UCSD-AML1 (cell line): ENCODE data around the gene ZNF277.

Experiments used
- DNase-seq: peaks from one replicate; lab custom pipeline; 2025; ENCODE audit not compliant: unreplicated experiment; lab: John Stamatoyannopoulos, UW

Gene ZNF277

DNA sequence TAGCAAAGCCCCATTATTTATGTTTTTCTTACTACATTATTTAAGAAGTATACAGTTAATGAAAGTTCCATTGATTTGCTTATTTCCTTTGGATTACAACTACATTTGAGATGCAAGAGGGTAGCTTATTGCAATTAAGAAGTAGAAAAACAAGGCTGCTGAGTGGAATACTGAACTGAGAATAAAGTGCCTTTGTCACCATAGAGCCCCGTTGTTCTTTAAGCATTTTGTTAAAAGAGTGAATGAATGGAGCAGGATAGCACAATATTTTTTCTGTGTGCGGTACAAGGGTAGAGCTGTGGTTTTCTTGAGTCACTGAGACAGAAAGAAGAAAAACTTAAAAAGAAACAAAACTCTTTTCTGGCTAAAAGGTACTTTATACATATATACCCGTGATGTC is 45.6 kb downstream of the ZNF277 start:
- no peak for DNase-seq

DNA sequence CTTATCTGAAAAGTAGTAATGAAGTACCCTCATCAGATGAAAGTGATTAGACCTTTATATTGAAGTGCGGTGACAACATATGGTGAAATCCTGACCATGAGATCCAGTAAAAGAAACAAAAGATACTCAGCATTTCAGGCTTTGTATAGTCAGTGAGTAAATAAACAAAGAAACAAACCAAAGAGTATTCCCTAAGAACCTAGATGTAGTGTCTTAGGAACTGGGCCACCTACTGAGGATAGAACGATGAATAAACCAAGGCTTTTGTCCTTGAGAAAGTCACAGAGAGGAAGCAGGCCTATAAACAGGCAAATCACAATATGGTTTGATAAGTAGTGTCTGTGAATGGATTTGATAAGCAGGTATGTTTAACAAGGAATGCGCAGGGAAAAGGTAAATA is 46.2 kb downstream of the ZNF277 start:
- DNase-seq: no peak

DNA sequence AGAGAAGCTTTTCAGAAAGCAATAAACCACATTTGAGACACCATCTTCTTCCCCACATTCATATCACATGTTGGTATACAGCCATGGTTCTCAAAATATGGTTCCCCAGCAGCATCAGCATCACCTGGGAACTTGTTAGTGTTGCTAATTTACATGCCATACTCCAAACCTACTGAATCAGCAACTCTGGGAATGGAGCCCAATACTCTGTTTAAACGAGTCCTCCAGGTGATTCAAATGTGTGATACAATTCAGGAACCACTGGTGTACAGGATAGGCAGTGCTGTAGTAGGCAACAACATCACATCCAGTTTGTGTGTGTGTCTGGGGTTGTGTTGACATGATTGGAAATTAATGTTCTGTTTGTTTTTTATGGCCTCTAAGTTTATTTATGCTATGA is 47.7 kb downstream of the ZNF277 start:
- DNase-seq: no peak

DNA sequence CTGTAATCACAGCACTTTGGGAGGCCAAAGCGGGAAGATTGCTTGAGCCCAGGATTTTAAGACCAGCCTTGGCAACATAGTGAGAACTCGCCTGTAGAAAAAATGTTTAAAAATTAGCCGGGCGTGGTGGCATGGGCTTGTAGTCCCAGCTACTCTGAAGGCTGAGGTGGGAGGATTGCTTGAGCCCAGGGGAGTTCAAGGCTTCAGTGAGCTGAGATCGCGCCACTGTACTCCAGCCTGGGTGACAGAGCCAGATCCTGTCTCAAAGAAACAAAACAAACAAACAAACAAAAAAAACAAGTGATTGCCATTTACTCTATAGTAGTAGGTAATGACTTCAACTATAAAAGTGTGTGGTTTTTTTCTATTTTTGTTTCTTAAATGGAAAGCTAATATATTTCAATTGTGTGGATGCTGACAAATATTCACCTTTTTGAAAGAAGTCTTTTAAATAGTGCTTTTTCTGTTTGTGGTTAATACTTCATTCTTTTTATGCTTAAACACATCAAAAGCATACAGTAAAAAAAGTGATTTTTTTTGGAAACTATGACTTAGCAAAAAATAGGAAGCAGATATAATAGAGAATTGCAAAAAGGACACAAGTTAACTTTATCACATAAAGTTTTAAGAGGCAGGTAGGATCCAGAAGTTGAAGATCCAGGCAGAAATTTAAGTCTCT is 48.4 kb downstream of the ZNF277 start:
- no peak for DNase-seq

DNA sequence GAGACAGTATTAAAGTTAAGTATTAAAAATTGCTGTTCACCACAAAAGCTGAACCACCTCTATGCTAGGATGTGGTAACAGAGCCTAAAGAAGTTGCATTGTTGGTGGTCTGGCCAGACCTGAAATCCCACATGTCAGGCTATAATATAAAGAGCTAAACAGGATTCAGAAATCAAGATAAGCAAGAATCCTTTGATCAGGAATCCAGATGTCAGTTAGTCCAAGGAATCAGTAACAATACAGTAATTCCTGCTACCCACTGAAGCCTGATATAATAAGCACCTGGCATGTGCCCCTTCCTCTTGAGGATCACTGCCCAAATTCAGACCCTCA is 48.9 kb downstream of the ZNF277 start:
- DNase-seq: no peak

DNA sequence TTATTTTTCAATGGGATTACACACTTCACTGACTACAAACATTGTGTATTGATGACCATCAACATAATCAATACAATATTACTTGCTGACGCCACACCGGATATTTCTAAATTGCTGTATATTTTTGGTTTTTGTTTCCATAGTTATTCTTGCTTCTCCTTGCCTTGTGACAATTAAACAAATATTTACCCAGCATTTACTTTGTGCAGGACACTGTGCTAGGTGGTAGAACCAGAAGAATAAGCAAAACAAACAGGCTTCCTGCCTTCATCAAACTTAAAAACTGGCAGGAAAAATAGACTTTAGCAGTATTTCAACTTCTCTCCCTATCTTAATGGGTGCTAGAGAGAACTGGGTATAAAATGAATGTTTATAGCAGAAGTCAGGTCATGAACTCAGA is 50.6 kb downstream of the ZNF277 start:
- DNase-seq: no peak

DNA sequence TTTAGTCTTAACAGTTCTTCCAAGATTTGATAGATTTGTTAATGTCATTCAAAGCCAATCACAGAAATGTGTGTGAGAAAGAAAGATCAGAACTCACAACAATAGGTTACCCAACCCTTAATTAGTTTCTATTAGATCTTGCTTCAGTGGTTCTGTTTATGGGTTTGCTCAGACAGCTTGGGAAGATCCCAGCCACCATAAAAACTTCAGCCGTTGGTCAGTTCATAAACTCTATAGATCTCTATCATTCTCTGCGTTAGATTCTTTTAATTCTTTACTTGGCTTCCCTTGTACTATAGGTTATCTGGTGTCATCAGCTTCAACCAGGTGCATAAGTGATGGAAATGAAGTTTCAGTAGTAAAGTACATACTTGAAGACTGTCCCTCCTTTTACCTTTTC is 54.4 kb downstream of the ZNF277 start:
- DNase-seq: no peak

DNA sequence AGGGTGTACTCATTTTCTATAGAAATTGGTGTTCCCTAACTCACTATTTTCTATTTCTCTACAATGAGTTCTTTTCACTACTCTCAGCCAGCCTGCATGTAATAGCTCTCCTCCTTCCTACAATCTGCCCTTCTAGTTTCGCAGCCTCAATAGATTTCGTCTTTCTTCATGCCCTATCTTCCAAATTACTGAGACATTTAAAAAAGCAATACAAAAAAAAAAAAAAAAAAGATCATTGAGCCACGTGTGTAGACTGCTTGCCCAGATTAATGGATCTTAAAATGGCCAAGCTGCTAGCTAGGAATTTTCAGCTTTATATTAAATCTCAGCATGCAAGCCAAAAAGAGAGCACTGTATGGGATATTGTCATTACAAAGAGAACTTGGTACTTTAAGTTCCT is 55.5 kb downstream of the ZNF277 start:
- DNase-seq: no peak

DNA sequence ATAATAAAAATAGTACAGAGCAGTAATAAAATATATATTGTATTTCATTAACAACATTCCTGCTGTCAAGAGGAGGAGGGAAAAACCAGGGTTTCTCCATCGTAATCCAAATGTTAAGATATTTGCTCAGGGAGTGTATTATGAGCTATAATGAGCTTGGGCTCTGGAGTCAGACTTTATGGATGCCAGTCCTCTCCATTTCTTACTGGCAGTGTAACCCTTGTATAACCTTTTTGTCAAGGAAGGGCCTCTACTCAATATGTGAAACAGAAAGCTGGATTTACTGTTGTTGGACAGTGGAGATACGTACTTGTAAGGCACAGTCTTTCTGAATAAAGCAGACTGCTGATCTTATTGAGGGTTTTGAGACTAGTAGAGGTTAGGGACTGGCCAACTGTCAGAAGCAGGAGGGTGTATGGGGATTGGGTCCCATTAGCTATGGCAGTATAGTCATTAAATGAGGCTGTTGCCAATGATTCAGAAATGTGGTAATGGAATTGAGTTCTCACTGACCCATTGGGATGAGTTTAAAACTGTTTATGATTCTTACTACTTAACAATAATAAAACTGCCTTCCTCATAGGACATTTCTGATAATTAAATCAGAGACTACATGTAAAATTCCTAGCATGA is 56.5 kb downstream of the ZNF277 start:
- DNase-seq: no peak

DNA sequence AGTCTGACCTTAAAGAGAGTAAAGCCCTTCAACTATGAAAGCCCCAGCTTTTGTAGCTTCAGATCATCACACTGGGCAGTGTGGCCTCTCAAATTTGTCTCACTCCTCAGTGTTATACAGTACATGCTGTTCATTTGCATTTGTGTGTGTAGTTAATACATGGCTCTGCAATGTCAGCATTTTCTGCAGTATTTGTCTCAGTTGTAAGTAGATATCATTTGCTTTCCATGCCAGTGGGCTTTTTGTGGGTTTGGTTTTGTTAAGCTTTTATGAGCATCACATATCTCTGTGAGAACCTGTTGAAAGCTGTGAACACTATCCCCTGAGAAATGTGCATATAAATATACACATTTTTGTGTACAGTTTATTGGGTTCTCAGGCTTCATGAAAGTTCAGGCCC is 57.0 kb downstream of the ZNF277 start:
- no peak for DNase-seq

DNA sequence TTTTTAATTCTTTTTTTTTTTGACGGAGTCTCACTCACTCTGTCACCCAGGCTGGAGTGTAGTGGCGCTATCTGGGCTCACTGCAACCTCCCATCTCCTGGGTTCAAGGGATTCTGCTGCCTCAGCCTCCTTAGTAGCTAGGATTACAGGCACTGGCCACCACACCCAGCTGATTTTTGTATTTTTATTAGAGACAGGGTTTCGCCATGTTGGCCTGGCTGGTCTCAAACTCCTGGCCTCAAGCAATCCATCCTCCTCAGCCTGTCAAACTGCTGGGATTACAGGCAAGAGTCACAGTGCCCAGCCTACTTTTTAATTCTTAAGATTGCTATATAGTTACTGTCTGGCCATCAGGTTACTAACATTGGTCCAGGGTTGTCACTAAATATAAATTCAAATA is 59.6 kb downstream of the ZNF277 start:
- DNase-seq: no peak

DNA sequence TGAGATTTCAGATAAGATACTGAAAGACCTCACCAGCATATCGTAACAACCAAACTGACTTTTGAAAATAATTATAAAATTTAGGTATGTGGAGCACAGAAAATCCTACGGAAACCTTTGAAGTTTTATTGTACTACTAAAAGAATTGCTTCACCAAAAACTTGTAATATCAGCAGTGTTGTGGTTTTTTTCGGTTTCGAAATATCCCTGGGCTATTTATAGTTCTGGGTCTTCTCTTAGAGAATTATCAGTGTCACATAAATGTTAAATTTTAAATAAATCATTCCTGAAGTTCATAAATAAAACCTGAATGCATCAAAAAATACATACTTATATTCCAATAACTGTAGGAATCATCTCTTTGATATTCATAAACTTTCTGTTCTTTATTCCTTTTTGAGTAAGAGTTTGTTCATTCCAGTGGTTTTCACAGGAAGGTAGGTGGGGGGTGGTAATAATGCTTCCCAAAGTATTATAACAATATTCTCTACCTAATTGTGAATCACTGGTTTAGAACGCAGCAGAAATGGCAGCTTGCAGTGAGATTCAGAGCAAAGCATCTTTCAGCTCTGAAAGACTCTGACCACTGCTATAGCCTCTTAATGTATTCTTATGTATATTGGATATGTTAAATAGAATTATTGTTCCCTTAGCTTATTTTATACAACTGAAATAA is 60.2 kb downstream of the ZNF277 start:
- no peak for DNase-seq

DNA sequence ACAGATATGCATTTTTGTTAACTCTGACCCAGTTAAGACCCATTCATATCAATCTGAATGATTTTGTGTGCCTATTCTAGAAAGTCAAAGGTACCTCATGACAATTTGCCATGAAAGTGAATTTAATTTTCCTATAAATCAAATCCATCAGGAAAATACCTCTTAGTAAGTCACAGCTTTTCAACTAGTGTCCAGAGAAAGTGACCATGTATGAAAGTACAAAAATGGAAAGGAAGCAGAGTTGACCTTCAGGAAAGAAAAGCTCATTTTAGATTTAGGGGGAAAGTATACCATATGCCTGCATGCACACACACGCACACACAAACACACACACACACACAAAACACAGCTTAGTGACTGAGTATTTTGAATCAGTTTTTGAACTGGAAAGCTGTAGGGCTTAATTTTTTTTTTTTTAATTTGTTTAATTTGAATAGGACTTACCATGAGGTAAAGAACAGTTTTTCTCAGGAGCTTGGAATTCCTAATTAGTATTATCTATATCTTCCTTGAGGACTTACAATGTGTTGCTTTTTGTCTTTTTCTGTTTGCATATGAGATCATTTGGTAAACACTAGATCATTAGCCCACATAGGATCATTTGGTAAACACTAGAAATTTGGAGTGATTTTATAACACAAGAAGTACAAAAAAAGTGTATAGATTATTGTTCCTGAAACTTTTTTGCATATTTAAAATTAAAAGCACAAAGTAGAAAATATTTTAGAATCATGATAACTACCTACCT is 61.6 kb downstream of the ZNF277 start:
- DNase-seq: no peak

DNA sequence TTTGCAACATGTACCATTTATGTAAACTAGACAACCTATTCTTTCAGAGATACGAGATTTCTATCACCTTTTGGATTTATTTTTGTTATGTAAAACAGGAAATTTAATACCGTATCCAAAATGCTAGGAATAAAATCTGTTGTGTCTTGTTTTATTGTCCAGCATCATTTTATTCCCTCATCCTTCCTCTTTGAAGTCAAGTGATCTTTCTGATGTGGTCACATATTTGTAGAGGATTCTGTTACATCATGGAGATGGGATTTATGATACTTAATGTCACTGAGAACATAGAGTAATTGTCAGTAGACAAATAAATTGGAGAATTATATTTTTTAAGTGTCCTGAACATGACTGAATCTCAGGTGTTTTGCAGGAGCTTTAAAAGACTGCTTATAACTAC is 64.7 kb downstream of the ZNF277 start:
- no peak for DNase-seq

DNA sequence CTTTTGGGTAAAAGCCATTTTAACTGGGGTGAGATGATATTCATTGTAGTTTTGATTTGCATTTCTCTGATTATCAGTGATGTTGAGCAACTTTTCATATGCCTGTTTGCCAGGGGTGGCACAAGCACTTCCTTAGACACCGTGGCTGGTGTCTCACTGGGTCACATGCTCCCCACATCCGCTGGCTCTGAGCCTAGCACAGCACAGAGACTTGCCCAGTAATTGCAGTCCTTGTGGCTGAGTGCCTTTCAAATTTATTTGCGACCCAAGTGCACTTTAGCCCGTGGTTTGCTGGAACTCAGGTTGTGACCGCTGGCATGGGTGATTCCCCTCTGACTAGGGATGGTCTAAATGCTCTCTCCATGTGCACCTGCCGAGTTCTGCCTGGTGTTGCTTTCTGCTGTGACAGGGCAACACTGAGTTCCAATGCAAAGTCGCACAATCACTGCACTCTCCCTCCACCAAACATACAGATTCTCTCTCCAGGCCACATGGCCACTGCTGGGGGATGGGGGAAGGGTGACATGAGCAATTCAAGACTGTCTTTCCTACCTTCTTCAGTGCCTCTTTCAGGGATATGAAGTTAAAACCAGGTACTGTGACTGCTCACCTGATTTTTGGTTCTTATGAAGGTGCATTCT is 66.5 kb downstream of the ZNF277 start:
- peak; percentile 2 for DNase-seq

DNA sequence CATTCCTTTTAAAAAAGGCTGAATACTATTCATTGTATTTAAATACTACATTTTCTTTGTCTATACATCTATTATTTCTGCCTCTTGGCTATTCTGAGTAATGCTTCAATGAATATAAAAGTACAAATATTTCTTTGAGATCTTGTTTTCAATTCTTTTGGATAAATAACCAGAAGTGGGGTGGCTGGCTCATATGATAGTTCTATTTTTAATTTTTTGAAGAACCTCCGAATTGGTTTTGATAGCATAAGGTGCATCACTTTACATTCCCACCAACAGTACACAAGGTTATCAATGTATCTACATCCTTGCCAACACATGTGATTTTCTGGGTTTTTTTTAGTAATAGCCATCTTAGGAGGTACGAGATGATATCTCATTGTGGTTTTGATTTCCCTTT is 72.5 kb downstream of the ZNF277 start:
- DNase-seq: no peak

DNA sequence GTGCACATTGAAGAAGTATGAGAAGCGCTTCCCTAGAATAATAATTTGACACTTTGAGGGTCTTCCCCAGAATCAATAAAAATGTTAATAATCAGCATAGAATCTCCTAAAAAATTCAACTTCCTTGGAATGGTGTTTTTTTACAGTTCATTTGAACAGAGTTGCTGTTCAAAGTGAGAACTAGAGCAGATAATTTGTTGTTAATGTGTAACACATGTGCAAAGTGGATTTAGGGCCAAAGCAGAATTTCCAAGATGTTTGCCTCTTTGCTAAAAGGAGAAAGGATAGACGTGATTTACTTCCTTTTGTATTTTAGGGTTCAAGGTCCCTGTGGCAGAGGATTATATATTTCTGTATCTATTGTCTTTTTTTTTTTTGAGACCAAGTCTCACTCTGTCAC is 73.8 kb downstream of the ZNF277 start:
- DNase-seq: no peak

DNA sequence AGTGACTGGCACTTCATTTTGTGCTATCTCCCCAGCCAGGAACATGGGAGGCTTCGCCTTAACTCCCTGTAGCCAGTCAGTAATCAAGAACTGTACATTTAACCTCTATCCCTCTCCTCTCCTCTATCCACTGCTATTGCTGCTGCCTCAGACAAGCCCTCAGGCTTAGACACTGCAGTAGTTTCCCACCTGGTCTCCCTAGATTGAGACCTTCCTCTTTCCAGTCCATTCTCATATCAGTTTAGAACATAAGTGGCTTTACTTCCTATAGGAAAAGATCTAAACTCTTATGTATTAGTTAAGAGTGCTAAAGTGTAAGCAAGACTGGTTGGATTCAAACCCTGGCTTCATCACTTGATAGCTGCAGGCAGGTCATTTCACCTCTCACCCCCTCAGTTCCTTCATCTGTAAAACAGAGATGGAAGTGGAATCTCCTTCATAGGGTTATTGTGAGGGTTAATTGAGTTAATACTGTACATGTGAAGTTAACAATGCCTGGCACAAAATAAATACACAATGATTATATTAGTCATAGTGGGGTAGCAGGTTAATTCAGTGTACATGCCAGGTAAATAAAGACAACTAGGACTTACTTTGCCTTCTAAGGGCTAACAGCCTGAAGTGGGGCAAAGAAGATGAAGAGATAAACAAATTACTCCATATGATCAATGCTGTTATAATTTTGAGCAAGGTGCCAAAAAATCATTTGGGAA is 76.1 kb downstream of the ZNF277 start:
- DNase-seq: no peak

DNA sequence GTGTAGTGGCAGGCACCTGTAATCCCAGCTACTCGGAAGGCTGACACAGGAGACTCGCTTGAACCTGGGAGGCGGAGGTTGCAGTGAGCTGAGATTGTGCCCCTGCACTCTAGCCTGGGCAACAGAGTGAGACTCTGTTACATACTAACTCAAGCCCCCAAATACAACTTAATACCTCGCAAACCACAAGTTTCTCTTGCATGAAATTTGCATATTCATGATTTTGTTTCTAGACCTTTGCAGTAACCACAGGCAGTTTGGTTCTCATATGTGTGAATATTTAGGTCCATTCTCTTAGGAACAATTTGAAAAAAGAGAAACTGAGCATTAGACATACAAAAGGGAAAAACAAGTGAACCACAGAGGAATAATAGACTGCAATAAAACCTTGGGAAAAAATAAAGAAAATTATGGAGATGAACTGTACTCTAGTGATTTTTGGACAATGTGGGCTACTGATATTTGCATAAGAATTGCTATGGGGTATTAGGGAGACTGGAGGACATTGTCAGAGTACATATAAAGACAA is 77.0 kb downstream of the ZNF277 start:
- no peak for DNase-seq

DNA sequence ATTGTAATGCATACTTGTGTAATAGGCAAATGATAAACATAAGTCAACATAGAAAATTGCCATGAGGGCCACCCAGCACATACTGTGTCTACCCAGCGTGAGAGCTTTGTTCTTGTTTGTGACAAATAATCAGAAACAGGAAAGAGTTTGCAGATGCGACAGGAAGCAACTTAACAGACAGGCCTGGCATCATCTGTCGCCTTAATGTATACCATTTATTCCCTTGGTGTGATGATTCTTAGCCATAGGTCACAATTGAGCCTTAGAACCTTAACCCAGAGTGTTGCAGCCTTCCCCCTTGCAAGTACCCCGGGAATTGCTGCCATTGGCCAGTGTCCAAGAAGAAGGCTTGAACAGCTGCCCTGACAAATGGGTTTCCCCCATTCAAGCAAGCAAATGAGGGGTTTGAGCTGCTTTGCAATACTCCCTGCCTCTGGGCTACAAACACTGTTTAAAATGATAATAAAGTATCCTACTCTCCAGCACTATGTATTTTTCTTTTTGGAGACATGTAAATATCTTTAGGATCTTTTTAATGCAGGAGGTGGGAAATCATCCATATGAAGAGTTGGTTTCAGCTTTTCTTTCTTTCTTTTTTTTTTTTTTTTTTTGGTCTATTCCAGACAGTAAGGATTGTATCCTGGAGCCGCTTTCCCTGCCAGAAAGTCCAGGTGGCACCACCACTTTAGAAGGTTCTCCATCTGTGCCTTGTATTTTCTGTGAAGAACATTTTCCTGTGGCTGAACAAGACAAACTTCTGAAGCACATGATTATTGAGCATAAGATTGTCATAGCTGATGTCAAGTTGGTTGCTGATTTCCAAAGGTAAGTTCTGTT is 80.0 kb downstream of the ZNF277 start:
- DNase-seq: no peak
